RWPE2 (cell line): ENCODE results near the gene WFDC1.
A peak's percentile ranks its signal among the peaks of the same experiment; 100 is the strongest.

Source experiments
- ATAC-seq: fragments of 200-7000 bp; cut with Tn5 transposase; 3 replicates; pipeline ENCODE4 v1.9.1; 2021; ENCODE audit warnings: low read depth
- DNase-seq: peaks from one replicate; pipeline ENCODE4 v3.0.0-alpha.2; 2020; ENCODE audit warnings: low spot score
- H3K27ac ChIP-seq: fragments of 450-650 bp; 2 replicates; pipeline ENCODE4 v1.5.1; 2017; ENCODE audit warnings: mild to moderate bottlenecking; ENCODE audit not compliant: poor library complexity, severe bottlenecking
- H3K27me3 ChIP-seq: fragments of 250-450 bp; sonication (Bioruptor Pico); 2 replicates; pipeline ENCODE4 v1.5.1; 2021; ENCODE audit warnings: mild to moderate bottlenecking, moderate library complexity; ENCODE audit not compliant: insufficient read depth, poor library complexity, severe bottlenecking
- H3K36me3 ChIP-seq: fragments of 250-450 bp; sonication (Bioruptor Pico); 2 replicates; pipeline ENCODE4 v1.5.1; 2020; ENCODE audit warnings: low read depth, mild to moderate bottlenecking, moderate library complexity
- H3K4me1 ChIP-seq: fragments of 250-450 bp; sonication (Bioruptor Pico); 2 replicates; pipeline ENCODE4 v1.5.1; 2021; ENCODE audit warnings: mild to moderate bottlenecking, moderate library complexity; ENCODE audit not compliant: insufficient read depth, poor library complexity, severe bottlenecking
- H3K4me3 ChIP-seq: fragments of 250-450 bp; sonication (Bioruptor Pico); 2 replicates; pipeline ENCODE4 v1.5.1; 2021; ENCODE audit warnings: mild to moderate bottlenecking, moderate library complexity; ENCODE audit not compliant: severe bottlenecking
- H3K9me3 ChIP-seq: fragments of 250-450 bp; sonication (Bioruptor Pico); 2 replicates; pipeline ENCODE4 v1.5.1; 2021; ENCODE audit warnings: mild to moderate bottlenecking, moderate library complexity; ENCODE audit not compliant: severe bottlenecking
- CTCF ChIP-seq: fragments of 450-650 bp; IDR thresholded peaks from one replicate; pipeline ENCODE4 v1.5.1; 2017; ENCODE audit warnings: mild to moderate bottlenecking, moderate library complexity; ENCODE audit not compliant: poor library complexity, severe bottlenecking

The WFDC1 gene, protein sequence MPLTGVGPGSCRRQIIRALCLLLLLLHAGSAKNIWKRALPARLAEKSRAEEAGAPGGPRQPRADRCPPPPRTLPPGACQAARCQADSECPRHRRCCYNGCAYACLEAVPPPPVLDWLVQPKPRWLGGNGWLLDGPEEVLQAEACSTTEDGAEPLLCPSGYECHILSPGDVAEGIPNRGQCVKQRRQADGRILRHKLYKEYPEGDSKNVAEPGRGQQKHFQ

DNA sequence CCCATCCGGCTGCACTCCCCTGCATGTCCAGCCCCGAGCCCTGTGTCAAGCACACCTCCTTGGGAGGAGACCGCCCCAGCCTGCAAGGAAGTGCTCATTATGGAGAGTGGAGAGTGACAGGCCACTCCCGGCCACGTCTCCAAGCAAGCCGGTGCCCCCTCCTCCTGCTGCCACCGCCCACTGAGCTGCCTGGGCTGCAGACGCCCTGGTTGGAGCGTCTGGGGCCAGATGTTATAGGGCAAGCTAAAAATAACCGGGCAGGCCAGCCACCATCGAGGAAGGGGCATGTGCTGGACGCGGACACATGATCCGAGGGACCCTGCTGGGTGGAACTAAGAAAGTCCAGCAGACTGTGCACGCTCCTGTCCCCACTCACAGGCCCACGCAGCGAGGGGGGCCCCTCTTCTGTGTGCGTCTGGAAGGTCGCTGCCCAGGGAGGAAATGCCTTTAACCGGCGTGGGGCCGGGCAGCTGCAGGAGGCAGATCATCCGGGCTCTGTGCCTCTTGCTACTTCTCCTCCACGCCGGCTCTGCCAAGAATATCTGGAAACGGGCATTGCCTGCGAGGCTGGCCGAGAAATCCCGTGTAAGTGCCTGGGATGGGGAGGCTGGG is at the start of gene WFDC1:
WFDC1 (plus strand) TSS at position 348 of the 612 bp plus-strand sequence; CDS start at position 442, 94 bp downstream.
- ATAC-seq = 0 out of 3 replicates have a peak, but pooled peaks have one; percentile 13
- Histone ChIP-seq H3K36me3 (no peaks in the 10 kb centered on the region), H3K4me1 (no peaks in the 10 kb centered on the region), H3K27ac (no peak within 1 kb of the TSS), H3K4me3 (no peak within 1 kb of the TSS), H3K9me3 (no peaks in the 10 kb centered on the region), H3K27me3 (peaks cover 28% of the 10 kb centered on the region)
- TF ChIP-seq CTCF = no peak
- no peak for DNase-seq

DNA sequence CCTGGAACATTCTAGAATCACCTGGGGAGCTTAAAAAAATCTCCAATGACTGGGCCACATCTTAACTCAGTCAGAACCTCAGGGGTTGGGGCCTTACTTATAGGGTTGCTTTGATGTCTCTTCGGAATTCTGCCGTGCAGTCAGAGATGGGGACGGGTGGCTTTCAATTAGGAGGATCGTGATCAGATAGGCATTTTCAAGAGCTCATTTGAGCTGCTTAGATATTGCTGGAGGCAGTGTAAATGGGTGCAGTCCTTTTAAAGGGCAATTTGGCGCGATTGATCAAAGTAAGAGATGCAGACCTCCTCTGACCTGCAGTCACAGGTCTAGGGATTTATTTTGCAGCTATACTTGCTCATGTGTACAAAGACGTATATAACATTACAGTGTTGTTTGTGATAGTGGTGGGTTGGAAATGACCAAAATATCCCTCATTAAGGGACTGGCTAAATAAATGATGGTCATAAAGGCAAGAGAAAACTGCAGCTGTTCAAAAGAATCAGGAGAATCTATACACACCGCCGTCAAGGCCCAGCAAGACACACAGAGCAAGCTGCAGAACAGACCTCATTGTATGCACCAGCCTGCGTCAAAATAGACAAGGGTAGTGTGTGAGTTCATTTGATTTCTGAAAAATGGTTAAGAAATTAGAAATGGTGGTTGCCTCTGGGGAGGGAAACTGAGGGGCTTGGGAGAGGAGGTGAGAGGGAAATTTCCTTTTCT is 48.6 kb upstream of the WFDC1 start:
- H3K36me3 ChIP-seq = no peaks in the 10 kb centered on the region
- H3K9me3 ChIP-seq = no peaks in the 10 kb centered on the region
- peaks cover 8% of the 10 kb centered on the region for H3K4me1 ChIP-seq
- H3K27me3 ChIP-seq = no peaks in the 10 kb centered on the region
- TF ChIP-seq CTCF = no peak
- DNase-seq (no peak), ATAC-seq (no peak)
- H3K4me3 ChIP-seq = no peak overlapping the region
- H3K27ac ChIP-seq = no peak overlapping the region

GRCh38 chr16:84246679-84247077 is 48.0 kb upstream of the WFDC1 start:
- DNase-seq (no peak), ATAC-seq (no peak)
- peaks cover 8% of the 10 kb centered on the region for H3K4me1 ChIP-seq
- no peaks in the 10 kb centered on the region for H3K9me3 ChIP-seq
- H3K27me3 ChIP-seq = no peaks in the 10 kb centered on the region
- no peak for TF ChIP-seq CTCF
- H3K36me3 ChIP-seq = no peaks in the 10 kb centered on the region
- H3K4me3 ChIP-seq = no peak overlapping the region
- H3K27ac ChIP-seq = no peak overlapping the region

DNA sequence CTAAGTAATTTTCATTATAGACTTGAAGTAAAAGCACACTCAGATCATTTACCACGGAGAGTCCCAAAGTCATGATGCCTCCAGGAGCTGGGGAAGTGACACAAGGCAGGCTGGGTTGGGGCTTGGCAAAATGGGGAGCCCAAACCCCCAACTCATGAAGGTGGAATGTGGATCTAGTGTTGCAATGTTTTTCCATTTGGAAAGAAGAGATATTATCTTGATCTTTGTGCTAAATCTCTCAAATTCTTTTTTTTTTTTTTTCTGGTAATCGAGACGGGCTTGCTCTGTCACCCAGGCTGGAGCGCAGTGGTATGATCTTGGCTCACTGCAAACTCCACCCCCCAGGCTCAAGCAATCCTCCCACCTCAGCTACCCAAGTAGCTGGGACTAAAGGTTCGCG is 47.3 kb upstream of the WFDC1 start:
- Histone ChIP-seq H3K9me3 (no peaks in the 10 kb centered on the region), H3K36me3 (no peaks in the 10 kb centered on the region), H3K27ac (no peak overlapping the region), H3K4me3 (no peak overlapping the region), H3K27me3 (no peaks in the 10 kb centered on the region), H3K4me1 (peaks cover 8% of the 10 kb centered on the region)
- ATAC-seq (no peak), DNase-seq (no peak)
- no peak for TF ChIP-seq CTCF
